HT1080 (cell line): ENCODE results near the gene NTF4. TPM values are rescaled to one million over a fixed set of nuclear protein-coding genes. Genes with fewer than 3 reads are reported as not detected.
A peak's percentile ranks its signal among the peaks of the same experiment; 100 is the strongest.

ENCODE experiments used
- DNase-seq: peaks from one replicate; pipeline ENCODE4 v3.0.0-alpha.2; 2015; ENCODE audit warnings: low read depth
- total RNA-seq: library from RNA; depleted of rRNA; stranded (reverse); fragments of >200 nt; shearing (Covaris generic); gene quantifications from 2 replicates; pipeline ENCODE4 v1.2.3, GENCODE V29; 2014

The NTF4 gene
- total RNA-seq, 1 experiment from 2014 or later, result not detected

GRCh38 chr19:49091391-49092038 lies 26.9 kb upstream of the NTF4 start:
- no peak for DNase-seq

GRCh38 chr19:49086296-49086695 lies 21.7 kb upstream of the NTF4 start:
- DNase-seq, result no peak

GRCh38 chr19:49085868-49086232 lies 21.2 kb upstream of the NTF4 start:
- DNase-seq, result no peak

- peak; percentile 99 for DNase-seq
Measured at GRCh38 chr19:49085020-49085867, 20.6 kb upstream of the NTF4 start, which contains the start of gene SNRNP70. Gene SNRNP70 (plus strand): TSS chr19:49085451. CDS start chr19:49086415, 964 bp downstream.

DNA sequence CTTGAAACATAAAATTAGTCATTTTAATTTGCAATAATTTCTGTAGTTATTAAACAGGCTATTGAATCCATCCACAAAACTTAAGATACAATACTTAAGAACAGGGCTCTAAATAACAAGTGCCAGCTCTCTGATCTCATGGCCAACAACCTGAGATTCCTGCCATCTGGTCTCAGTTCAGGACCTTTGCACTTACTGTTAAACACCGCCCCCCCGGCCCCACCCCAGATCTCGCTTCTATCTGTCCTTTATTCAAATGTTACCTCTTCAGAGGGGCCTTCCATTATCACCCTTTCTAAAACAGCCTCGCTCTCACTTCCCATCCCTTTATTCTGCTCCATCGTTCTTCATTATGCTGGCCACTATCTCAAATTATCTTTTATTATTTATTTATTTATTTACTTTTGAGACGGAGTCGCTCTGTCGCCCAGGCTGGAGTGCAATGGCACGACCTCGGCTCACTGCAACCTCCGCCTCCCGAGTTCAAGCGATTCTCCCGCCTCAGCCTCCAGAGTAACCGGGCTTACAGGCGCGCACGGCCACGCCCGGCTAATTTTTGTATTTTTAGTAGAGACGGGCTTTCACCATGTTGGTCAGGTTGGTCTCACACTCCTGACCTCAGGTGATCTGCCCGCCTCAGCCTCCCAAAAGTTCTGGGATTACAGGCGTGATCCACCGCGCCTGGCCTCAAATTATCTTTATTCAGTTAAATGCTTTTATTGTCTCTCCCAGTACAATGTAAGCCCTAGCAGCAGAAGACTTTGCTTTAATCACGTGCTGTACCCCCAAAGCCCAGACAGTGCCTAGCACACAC lies 19.8 kb upstream of the NTF4 start:
- DNase-seq, result no peak

DNA sequence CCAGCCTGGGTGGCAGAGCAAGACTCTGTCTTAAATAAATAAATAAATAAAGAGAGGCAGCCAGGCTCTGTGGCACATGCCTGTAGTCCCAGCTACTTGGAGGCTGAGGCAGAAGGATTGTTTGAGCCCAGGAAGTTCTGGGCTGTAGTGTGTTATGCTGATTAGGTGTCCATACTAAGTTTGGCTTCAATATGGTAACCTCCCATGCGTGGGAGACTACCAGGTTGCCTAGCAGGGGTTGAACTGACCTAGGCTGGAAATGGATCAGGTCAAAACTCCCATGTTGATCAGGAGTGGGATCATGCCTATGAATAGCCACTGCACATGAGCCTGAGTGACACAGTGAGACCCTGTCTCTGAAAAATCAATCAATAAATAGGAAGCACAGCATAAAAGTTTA lies 16.7 kb upstream of the NTF4 start:
- DNase-seq, result no peak

DNA sequence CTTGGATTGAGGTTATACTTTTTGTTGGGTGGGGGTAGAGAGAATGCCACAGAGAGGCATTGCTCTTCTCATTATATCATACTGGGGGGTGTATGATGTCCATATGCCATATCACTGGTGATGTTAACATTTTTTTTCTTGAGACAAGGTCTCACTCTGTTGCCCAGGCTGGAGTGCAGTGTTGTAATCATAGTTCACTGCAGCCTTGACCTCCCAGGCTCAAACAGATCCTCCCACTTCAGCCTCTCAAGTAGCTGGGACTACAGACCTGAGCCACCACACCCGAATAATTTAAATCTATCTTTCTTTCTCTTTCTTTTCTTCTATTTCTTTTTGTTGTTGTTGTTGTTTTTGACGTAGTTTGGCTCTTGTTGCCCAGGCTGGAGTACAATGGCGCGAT lies 15.8 kb upstream of the NTF4 start:
- DNase-seq, result no peak

- peak; percentile 51 for DNase-seq
Measured at GRCh38 chr19:49074869-49075268, 10.3 kb upstream of the NTF4 start.

GRCh38 chr19:49073514-49074378 lies 9.1 kb upstream of the NTF4 start:
- DNase-seq, result peak; percentile 26

- no peak for DNase-seq
Measured at GRCh38 chr19:49071860-49072547, 7.4 kb upstream of the NTF4 start.

DNA sequence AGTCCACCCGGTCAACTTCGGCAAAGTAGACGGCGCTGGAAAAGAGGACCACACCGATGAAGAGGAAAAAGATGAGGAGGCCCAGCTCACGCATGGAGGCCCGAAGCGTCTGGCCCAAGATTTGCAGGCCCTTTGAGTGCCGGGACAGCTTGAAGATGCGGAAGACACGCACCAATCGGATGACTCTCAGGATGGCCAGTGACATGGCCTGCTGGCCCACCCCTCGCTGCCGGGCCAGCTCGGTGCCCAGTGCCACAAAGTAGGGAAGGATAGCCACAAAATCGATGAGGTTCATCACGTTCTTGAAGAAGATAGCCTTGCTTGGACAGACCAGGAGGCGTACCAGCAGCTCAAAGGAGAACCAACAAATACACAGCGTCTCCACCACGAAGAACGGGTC lies 5.8 kb upstream of the NTF4 start:
- DNase-seq, result no peak

GRCh38 chr19:49069026-49069425 lies 4.4 kb upstream of the NTF4 start:
- DNase-seq, result no peak

DNA sequence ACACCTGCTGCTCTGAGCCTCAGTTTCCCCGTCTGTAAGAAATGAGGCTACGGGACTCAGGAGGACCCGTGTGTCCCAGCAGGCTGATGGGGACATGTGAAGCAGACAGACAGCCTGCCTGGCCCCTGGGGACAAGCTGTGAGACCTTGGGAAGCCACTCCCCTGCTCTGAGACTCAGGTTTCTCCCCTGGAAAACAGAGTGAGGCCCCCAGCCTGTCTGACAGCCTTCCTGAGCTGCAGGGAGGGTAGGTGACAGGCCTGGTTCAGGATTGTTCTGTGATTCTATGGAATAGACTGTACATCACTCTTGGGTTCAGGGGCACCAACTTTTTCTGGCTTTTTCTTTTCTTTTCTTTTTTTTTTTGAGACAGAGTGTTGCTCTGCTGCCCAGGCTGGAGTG lies 2.9 kb upstream of the NTF4 start:
- DNase-seq, result no peak

- DNase-seq, result no peak
Measured at GRCh38 chr19:49065905-49066512, 1.4 kb upstream of the NTF4 start.

DNA sequence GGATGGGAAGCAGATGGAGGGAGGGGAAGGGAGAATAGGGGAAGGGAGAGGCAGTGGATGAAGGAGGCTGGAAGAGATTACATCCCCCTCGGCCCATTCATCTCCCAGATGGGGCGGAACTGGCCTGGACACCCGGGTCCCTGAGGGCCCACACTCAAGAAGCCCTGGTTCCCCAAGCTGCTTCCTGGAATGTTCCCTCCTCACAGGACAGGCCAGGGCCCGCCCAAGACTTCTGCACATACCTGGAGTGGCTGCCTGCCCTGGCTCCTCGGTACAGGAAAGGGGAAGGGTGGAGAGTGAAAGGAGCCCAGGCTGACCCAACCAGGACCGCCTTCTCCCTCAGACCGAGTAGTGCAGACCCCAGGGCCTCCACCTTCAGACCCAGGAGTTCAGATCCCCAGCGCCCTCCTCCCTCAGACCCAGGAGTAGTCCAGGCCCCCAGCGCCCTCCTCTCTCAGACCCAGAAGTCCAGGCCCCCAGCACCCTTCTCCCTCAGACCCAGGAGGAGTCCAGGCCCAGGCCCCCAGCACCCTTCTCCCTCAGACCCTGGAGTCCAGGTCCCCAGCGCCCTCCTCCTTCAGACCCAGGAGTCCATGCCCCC lies 489 bp downstream of the NTF4 start:
- no peak for DNase-seq

- DNase-seq, result no peak
Measured at GRCh38 chr19:49061445-49061844, 3.2 kb downstream of the NTF4 start.

DNA sequence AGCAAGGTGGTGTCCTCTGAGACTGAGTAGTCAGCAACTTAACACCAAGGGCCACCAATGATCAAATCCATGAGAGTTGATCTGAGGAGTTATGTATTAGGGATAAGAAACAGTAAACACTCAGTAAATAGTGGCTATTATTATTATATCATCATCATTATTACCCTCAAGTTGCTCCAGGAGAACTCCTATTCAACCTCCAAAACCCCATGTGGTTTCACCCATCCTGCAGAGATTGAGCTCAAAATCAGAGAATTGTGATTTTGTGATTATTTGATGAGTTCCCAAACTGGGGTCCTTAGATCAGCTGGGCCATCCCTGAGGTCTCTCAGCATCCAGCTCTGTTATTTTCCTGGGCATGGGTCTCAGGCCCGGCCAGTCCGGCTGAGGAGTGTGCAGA lies 3.6 kb downstream of the NTF4 start:
- no peak for DNase-seq

DNA sequence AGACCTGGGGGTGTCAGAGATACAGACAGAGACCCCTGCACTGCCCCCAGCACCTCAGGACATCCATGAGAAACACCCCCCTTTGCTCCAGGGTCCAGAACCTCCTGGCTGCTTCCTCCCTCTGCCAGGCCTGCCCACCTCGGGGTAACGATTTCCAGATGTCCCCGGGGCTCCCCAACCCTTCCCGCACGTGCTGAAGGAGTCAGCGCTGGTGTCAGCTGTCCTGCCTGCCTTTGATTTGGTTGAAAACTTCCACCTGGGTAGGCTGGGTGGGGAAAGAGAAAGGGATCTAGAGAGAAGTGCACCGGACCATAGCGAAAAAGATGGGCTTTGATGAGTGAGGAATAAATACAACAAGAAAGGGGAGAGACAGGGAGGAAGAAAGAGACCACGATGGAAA lies 5.6 kb downstream of the NTF4 start:
- no peak for DNase-seq

GRCh38 chr19:49058562-49058961 lies 6.1 kb downstream of the NTF4 start:
- no peak for DNase-seq
